HTR-8/SVneo (cell line): Measurements from ENCODE around the gene FCHO1.

Experiments used
- DNase-seq: peaks from one replicate; pipeline ENCODE4 v3.0.0; 2011; ENCODE audit warnings: low spot score, mixed read lengths; ENCODE audit not compliant: insufficient read length
- FAIRE-seq: peaks from 2 replicates; lab custom pipeline; 2011; peaks lifted over from hg19 to GRCh38; lab: Jason Lieb, UNC

Gene FCHO1

GRCh38 chr19:17751103-17751911 is at the start of gene FCHO1:
TSS of gene FCHO1 (plus strand) at chr19:17751477. CDS start at chr19:17755165, 3,688 bp downstream.
- DNase-seq (no peak), FAIRE-seq (no peak)

GRCh38 chr19:17703824-17704463 is 47.3 kb upstream of the FCHO1 start:
- FAIRE-seq: no peak
- no peak for DNase-seq

- no peak for DNase-seq
These were observed 44.5 kb upstream of the FCHO1 start for GRCh38 chr19:17706750-17707181.

GRCh38 chr19:17711851-17712250 is 39.4 kb upstream of the FCHO1 start:
- no peak for FAIRE-seq
- no peak for DNase-seq

More at GRCh38 chr19:17706750-17707181, 44.5 kb upstream of the FCHO1 start:
- FAIRE-seq: no peak

- FAIRE-seq (no peak), DNase-seq (no peak)
These were observed 34.9 kb upstream of the FCHO1 start for GRCh38 chr19:17716309-17716929.

- DNase-seq (no peak), FAIRE-seq (no peak)
These were observed 32.7 kb upstream of the FCHO1 start for GRCh38 chr19:17718550-17718946.

GRCh38 chr19:17718947-17719711 is 32.1 kb upstream of the FCHO1 start, which contains the start of gene MAP1S:
TSS of gene MAP1S (plus strand) at chr19:17719480. CDS start at chr19:17719503, 23 bp downstream.
- FAIRE-seq (peak; percentile 67), DNase-seq (peak; percentile 77)

GRCh38 chr19:17719730-17720400 is 31.4 kb upstream of the FCHO1 start:
- no peak for DNase-seq
- FAIRE-seq: no peak

GRCh38 chr19:17720440-17720839 is 30.8 kb upstream of the FCHO1 start:
- no peak for DNase-seq
- peak; percentile 42 for FAIRE-seq

- FAIRE-seq (no peak), DNase-seq (no peak)
These were observed 30.1 kb upstream of the FCHO1 start for GRCh38 chr19:17721111-17721628.

GRCh38 chr19:17721821-17722220 is 29.5 kb upstream of the FCHO1 start:
- no peak for DNase-seq
- no peak for FAIRE-seq

- DNase-seq (no peak), FAIRE-seq (no peak)
These were observed 28.5 kb upstream of the FCHO1 start for GRCh38 chr19:17722655-17723240.

- DNase-seq (no peak), FAIRE-seq (no peak)
These were observed 26.6 kb upstream of the FCHO1 start for GRCh38 chr19:17724655-17725054.

GRCh38 chr19:17725422-17726078 is 25.7 kb upstream of the FCHO1 start:
- DNase-seq: no peak
- FAIRE-seq: no peak

- no peak for FAIRE-seq
These were observed 25.0 kb upstream of the FCHO1 start for GRCh38 chr19:17726136-17726741.

GRCh38 chr19:17726964-17727773 is 24.1 kb upstream of the FCHO1 start:
- DNase-seq: no peak

More at GRCh38 chr19:17726136-17726741, 25.0 kb upstream of the FCHO1 start:
- DNase-seq: no peak

GRCh38 chr19:17727843-17728242 is 23.4 kb upstream of the FCHO1 start:
- no peak for FAIRE-seq
- DNase-seq: no peak

More at GRCh38 chr19:17726964-17727773, 24.1 kb upstream of the FCHO1 start:
- FAIRE-seq: no peak
